ENCODE data around the gene TWSG1.

Gene TWSG1

DNA sequence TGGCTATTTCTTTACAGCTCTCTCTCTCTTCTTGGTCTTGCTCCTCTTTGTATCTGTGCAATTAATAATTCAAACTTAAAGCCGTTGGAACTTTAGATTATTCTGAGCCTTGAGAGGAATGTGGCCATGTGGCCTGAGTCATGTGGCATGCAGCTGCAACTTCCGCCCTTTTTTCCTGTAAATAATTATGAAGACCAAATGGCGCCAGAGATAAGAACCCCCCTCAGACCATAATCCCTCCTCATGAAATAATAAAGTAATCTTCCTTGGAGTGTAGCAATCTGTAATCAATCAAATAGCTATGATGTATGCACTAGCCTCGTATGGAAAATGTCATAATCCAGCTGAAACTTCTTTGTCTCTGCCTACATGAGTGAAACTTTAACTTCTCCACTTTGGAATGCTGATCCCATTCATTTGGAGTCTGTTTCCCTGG is 13.5 kb upstream of the TWSG1 start:
- Histone ChIP-seq H3K36me3 (replicated peaks) (no peaks in the 10 kb centered on the region), H3K27ac (no peak overlapping the region), H3K27me3 (replicated peaks) (no peaks in the 10 kb centered on the region), H3K4me3 (ENCODE audit: low read depth, low read length) (no peak overlapping the region)
- in situ Hi-C loops (cut with HindIII; ENCODE audit: low pct_ligation_motif_present, low sequenced_read_pairs), result no loop called here
- TF ChIP-seq, protein P1, sequence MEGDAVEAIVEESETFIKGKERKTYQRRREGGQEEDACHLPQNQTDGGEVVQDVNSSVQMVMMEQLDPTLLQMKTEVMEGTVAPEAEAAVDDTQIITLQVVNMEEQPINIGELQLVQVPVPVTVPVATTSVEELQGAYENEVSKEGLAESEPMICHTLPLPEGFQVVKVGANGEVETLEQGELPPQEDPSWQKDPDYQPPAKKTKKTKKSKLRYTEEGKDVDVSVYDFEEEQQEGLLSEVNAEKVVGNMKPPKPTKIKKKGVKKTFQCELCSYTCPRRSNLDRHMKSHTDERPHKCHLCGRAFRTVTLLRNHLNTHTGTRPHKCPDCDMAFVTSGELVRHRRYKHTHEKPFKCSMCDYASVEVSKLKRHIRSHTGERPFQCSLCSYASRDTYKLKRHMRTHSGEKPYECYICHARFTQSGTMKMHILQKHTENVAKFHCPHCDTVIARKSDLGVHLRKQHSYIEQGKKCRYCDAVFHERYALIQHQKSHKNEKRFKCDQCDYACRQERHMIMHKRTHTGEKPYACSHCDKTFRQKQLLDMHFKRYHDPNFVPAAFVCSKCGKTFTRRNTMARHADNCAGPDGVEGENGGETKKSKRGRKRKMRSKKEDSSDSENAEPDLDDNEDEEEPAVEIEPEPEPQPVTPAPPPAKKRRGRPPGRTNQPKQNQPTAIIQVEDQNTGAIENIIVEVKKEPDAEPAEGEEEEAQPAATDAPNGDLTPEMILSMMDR (IDR thresholded peaks at IDR 0.05; ENCODE audit: low read depth, low read length, missing control alignments), result no peak
- DNase-seq, result no peak

DNA sequence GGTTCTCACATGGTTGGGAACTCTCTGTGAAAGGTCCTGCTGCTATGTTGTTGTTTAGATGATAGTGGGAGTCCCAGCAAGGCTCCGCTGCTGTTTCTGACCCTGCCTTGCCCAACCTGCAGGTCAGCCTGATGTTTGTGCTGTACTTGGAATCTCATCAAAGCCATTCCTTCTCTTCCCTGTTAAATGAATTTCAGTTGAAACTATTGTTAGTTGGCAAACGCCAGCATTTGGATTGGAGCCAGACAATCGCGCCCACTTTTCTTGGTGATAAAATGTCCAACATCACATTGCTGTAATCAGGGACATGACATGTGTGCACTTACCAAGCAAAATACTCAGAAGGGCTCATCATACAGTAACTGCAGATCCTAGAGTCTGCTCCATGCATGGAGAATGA is 12.8 kb upstream of the TWSG1 start:
- in situ Hi-C loops (cut with HindIII; ENCODE audit: low pct_ligation_motif_present, low sequenced_read_pairs), result no loop called here
- Histone ChIP-seq H3K4me3 (ENCODE audit: low read depth, low read length) (no peak overlapping the region), H3K36me3 (replicated peaks) (no peaks in the 10 kb centered on the region), H3K27ac (no peak overlapping the region), H3K27me3 (replicated peaks) (no peaks in the 10 kb centered on the region)
- DNase-seq, result no peak
- TF ChIP-seq, protein P1 (IDR thresholded peaks at IDR 0.05; ENCODE audit: low read depth, low read length, missing control alignments), result no peak

DNA sequence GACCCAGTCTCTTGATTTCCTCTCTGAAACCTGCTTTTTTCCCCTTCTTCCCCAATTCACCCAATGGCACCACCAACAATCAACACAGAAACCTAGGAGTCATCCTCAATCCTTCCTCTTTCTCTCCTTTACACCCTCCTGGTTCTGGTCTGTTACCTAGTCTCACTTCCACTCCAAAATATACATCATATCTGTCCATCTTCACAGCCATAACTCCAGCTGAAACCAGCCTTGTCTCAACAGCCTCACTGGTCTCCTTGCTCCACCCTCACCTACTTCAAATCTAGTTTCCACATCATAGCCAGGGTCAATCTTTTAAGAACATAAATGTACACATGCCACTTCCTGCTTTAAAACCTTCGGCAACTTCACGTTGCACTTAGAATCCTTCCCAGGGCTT is 11.8 kb upstream of the TWSG1 start:
- in situ Hi-C loops (cut with HindIII; ENCODE audit: low pct_ligation_motif_present, low sequenced_read_pairs), result no loop called here
- Histone ChIP-seq H3K36me3 (replicated peaks) (no peaks in the 10 kb centered on the region), H3K4me3 (ENCODE audit: low read depth, low read length) (no peak overlapping the region), H3K27me3 (replicated peaks) (no peaks in the 10 kb centered on the region), H3K27ac (no peak overlapping the region)
- DNase-seq, result no peak
- TF ChIP-seq, protein P1 (IDR thresholded peaks at IDR 0.05; ENCODE audit: low read depth, low read length, missing control alignments), result no peak

DNA sequence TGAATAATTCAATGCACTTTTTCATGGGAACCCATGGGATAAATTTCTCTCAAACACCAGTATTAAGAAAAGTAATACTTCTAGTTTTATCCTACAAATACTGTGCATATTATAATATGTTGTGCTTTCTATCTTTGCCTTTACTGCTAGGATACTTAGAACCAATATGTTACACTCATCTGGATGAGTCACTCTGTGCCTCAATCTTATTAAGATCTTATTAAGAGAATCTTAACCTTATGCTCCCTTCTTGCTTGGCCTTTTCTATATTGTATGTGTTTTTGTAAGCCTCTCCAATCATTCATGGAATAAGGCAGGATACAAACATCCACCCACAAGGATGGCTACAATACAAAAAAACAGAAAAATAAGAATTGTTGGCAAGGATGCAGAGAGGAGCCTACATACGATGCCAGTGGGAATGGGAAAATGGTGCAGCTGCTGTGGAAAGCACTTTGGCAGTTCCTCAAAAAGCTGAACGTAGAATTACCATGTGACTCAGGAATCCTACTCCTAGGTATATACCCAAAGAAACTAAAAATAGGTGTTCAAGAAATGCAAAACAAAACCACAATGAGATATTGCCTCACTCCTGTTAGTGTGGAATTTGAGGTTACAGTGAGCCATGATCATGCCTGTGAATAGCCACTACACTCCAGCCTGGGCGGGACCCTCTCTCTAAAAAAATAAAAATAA is 10.7 kb upstream of the TWSG1 start:
- TF ChIP-seq, protein P1 (IDR thresholded peaks at IDR 0.05; ENCODE audit: low read depth, low read length, missing control alignments), result no peak
- Histone ChIP-seq H3K4me3 (ENCODE audit: low read depth, low read length) (no peak overlapping the region), H3K27me3 (replicated peaks) (no peaks in the 10 kb centered on the region), H3K27ac (no peak overlapping the region), H3K36me3 (replicated peaks) (no peaks in the 10 kb centered on the region)
- no peak for DNase-seq
- in situ Hi-C loops (cut with HindIII; ENCODE audit: low pct_ligation_motif_present, low sequenced_read_pairs), result no loop called here

DNA sequence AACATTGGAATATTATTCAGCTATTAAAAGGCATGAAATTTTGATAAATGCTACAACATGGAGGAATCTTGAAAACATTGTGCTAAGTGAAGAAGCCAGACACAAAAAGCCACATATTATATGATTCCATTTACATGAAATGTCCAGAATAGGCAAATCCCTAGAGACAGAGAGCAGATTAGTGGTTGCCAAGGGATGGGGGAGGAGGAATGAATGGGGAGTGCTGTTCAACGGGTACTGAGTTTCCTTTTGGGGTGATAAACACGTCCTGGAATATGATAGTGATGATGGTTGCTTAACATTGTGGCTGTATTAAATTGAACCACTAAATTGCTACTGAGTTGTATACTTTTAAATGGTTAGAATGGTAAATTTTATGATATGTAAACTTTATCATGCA is 8.9 kb upstream of the TWSG1 start:
- DNase-seq, result no peak
- Histone ChIP-seq H3K27me3 (replicated peaks) (no peaks in the 10 kb centered on the region), H3K27ac (no peak overlapping the region), H3K4me3 (ENCODE audit: low read depth, low read length) (no peak overlapping the region), H3K36me3 (replicated peaks) (no peaks in the 10 kb centered on the region)
- TF ChIP-seq, protein P1 (IDR thresholded peaks at IDR 0.05; ENCODE audit: low read depth, low read length, missing control alignments), result no peak
- in situ Hi-C loops (cut with HindIII; ENCODE audit: low pct_ligation_motif_present, low sequenced_read_pairs), result no loop called here

DNA sequence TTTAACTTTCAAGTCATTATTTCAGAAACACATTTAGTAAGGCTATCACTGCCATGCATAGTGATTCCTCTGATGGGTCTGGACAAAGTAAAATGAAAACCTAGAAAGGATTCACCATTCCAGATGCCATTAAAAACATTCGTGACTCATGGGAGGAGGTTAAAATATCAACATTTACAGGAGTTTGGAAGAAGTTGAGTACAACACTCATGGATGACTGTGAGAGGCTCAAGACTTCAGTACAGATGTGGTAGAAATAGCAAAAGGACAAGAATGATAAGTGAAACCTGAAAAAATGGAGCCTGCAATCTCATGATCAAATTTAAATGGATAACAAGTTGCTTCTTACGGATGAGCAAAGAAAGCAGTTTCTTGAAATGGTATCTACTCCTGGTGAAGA is 5.8 kb upstream of the TWSG1 start:
- in situ Hi-C loops (cut with HindIII; ENCODE audit: low pct_ligation_motif_present, low sequenced_read_pairs), result no loop called here
- no peak for DNase-seq
- TF ChIP-seq, protein P1 (IDR thresholded peaks at IDR 0.05; ENCODE audit: low read depth, low read length, missing control alignments), result no peak

More for the DNA sequence above, 5.8 kb upstream of the TWSG1 start:
- no peaks in the 10 kb centered on the region for H3K36me3 ChIP-seq (replicated peaks)
- no peak overlapping the region for H3K4me3 ChIP-seq (ENCODE audit: low read depth, low read length)
- no peak overlapping the region for H3K27ac ChIP-seq
- no peaks in the 10 kb centered on the region for H3K27me3 ChIP-seq (replicated peaks)
